TTC549 (cell line): ENCODE results near the gene FKBP8.

Source experiments
- FAIRE-seq: peaks from 2 replicates; lab custom pipeline; 2012; peaks lifted over from hg19 to GRCh38; lab: Jason Lieb, UNC

Gene FKBP8

DNA sequence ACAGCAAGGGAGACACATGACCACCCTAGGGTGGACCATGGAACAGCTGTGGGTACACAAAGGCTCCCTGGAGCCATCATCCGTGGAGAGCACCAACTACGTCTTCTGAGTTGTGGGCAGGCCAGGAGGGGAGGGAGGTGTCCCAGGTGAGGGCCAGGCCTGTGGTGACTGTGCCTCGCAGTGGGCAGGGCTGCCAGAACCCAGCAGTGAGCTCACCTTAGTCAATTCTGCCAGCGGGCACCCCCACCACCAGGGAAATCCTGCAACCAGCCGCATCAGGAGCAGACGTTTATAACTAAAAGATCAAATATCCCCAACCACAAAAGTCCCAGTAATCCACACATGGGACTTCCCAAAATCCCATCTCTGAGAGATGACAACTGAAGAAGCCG, 41.1 kb downstream of the FKBP8 start:
- no peak for FAIRE-seq

- FAIRE-seq = no peak
Observed at GRCh38 chr19:18501832-18502231, 41.5 kb downstream of the FKBP8 start.

GRCh38 chr19:18501351-18501750, 42.0 kb downstream of the FKBP8 start:
- FAIRE-seq = no peak

DNA sequence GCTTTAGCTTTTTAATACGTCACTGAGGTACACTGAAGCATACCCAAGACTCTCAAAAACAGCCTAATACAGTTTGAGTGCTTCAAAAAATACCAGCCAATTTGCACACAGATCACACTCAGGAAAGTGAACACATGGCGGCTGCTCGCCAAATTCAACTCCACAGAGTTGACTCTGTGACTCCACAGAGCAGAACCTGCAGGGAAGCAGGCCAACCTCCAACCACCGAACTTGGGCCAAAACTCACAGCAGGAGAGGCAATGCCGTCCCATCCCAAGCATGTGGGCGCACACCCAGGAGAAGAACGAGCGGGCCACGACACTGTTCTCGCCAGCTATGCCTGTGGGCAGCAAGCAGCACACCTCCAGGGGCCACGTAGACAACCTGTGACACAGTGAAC, 42.6 kb downstream of the FKBP8 start:
- FAIRE-seq = no peak

- FAIRE-seq = no peak
Observed at GRCh38 chr19:18500376-18500775, 43.0 kb downstream of the FKBP8 start.

- FAIRE-seq = no peak
Observed at GRCh38 chr19:18499055-18499775, 44.2 kb downstream of the FKBP8 start.

DNA sequence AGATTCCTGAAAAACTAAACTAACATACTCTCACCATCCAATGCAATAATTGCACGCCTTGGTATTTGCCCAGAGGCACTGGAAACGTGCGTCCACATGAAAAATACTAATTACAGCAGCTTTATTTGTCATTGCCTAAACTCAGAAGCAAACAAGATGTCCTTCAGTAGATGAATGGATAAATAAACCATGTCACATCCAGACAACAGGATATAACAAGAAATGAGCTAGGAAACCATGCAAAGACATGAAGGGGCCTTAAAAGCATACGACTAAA, 46.5 kb downstream of the FKBP8 start:
- FAIRE-seq = no peak

DNA sequence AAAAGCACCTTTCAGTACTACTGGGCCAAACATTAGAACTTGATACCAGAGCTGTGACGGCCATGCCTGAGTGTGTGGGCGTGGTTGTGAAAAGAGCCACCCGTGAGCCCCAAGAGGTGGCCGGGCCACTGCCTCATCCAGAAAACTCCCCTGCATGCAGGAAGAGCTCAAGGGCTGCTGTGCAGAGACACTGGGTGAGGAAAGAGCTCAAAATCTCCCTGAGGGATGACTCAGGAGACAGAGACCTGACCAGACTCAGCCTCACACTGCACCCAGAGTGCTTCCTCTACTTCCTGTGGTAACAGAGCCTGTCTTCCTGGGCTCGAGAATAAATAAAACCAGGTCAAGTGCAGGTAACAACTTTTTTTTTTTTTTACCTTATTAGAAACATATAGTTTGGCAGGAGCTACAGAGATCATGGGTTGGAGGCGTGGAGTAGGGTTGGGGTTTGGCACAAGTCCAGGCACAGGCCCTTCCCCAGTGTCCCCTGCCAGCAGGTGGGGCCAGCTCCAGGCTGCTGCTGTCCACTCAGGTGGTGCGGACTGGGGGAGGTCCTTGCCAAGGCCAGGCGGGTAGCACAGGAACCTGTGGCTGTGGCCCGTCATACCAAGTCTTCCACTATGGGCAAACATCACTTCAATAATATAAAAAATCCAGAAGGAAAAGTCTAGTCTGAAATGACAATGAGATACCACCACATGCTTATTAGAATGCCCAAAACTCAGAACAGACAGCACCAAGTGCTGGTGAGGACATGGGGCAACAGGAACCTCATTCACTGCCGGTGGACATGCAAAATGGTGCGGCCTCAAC, 47.0 kb downstream of the FKBP8 start:
- FAIRE-seq = no peak

DNA sequence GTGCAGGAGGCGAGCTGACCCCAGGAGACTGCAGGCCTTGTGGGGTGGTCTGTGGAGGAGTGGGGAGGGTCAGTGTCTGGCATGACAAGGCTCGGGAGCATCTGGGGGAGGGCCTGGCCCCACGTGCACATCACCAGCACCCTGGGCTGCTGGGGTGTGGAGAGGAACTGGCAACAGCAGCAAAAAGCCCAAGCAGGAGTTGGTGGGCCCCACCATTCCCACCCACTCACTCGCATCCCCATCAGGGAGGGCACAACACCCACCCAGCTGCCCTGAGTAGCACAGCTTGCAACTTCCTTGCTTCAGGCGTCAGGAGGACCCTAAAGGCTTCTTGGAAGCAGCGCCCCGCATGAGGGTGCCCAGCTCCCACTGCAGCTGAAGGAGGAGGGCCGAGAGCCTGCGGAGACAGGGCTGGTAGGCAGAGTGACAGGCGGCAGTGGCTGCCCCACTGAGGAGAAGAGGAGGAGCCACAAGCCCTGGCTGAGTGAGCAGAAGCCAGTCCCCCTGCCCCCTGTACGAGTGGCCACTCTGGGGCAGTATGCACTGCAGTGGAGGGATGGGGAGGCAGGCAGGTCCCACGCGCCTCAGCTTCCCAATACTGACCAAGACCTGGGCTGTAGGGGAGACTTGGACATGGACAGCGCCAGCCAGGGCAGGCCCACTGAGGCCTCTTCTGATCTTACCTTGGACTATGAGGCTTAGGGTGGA, 48.0 kb downstream of the FKBP8 start:
- FAIRE-seq = no peak

- no peak for FAIRE-seq
Observed at GRCh38 chr19:18494267-18494607, 49.1 kb downstream of the FKBP8 start.

DNA sequence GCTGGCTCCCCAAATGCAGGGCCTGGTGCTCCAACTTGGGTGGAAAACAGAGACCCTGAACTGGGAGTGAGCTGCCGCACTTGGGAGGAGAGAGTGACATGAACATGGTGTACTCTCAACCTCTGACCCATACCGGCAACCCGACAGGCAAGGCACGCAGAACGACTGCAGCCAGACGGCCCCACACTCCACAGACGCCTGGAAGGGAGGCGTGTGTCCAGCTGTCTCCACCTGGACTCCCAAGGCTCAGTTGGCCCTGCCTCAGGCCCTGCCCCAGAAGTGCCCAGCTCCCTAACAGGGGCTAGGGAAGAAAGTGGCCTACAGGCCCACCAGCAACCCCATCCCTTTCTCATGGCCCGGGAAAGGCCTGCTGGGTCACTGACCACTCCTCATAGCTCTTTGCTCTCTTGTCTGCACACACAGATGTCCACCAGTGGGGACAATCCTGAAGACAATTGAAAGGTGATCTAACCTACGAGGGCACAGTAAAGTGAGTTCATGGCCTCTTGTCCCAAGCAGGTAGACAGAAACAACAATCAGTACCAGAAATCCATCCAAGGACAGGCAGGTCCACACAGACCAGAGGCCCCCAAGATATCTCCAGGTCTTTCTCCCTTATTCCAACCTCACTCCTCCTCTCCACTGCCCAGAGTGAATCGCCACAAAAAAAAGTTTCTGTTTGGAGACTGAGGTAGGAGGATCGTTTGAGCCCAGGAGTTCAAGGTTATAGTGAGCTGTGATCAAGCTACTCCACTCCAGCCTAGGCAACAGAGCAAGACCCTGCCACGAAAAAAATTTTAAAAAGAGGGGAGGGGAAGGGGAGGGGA, 49.7 kb downstream of the FKBP8 start:
- no peak for FAIRE-seq

DNA sequence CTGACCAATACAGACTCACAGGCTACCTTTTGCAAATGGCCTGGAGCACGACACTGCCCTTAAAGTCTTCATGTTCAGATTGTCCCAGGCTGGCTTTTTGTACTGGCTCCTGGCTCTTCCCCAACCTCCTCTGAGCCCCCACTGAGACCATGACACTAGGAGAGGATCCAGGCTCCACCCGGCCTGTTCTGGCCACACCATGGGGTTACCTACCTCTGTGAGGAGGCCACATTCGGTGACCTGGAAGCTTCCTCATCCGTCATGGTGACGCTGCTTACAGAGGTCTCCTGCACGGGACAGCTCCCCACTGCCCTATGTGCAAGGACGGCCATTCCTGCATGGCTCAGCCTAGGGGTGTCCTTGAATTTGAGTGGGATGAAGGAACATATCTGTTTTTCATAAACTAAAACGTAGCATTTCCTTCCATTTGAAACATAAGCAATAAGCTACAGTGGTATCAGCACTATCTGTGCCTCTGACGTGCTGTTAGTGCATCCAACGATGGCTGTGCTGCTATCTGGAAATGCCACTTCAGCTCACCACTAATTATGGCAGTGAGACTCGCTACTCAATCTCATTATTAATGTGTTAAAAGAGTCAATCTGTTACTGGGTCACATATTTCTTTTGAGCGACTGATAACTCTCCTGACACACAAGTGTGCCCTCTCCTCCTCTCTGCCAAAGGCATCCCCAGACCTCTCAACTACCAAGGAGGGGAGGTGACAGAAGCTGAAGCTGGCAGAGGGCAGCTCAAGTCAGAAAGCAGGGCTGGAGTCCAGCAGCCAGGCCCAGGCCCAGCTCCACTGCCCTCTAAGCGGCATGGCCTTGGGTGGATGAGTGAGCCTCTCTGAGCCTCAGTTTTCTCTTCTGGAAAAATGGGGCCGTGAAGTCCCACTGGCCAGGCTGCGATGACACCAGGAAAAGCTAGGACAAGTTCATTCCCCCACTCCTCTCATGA, 51.1 kb downstream of the FKBP8 start:
- no peak for FAIRE-seq

DNA sequence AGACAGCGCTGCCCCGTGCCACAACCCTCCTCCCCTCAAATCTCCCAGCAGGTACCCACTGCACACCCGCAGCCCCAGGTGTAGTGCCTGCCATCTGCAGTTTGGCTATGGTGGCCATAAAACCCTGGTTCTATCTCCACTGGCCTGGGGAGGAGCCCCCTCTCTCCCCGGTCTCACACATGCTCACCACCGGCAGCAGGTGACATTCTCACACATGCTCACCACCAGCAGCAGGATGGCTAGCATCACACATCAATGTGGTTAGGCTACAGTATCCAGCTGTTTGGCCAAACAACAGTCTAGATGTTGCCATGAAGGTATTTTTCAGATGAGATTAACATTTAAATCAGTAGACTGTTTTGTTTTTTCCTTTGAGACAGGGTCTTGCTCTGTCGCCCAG, 52.6 kb downstream of the FKBP8 start:
- FAIRE-seq = no peak

GRCh38 chr19:18489627-18490184, 53.7 kb downstream of the FKBP8 start:
- no peak for FAIRE-seq

DNA sequence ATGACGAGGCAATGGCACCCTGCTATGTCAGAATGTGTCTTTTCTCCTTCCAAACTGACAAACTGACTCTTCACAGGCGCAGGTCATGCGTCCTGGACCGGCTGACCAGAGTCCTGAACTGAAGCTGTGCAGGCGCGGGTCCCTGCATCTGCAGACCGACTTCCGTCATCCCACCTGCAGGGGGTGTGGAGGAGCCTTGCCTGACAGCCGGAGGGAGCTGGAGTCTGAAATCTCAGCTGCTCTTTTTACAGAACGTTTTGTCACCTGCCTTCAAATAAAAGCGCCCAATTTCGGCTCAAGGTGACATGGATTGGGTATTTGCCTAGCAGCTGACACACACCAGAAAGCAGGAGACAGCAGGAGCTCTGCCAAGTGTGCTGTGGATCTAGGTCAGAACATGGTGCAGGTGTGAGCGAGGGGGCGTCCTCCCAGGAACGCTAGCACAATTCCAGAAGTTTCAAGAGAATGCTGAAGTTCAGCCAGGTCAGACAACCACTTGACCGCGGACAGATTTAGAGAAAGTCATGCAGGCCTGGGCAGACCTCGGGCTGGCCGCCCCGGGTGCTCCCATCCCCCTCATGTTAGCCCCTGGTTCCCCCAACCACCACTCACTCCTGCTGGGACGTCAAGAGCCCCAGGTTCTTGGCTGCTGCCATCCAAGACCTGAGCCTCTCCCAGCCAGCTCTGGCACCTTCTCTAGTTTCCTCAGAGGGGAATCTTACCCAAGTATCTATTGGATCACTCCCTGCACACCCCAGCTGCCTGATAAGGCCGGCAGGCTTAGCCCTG, 54.3 kb downstream of the FKBP8 start:
- FAIRE-seq = no peak

- FAIRE-seq = no peak
Observed at GRCh38 chr19:18488403-18488723, 55.0 kb downstream of the FKBP8 start.

DNA sequence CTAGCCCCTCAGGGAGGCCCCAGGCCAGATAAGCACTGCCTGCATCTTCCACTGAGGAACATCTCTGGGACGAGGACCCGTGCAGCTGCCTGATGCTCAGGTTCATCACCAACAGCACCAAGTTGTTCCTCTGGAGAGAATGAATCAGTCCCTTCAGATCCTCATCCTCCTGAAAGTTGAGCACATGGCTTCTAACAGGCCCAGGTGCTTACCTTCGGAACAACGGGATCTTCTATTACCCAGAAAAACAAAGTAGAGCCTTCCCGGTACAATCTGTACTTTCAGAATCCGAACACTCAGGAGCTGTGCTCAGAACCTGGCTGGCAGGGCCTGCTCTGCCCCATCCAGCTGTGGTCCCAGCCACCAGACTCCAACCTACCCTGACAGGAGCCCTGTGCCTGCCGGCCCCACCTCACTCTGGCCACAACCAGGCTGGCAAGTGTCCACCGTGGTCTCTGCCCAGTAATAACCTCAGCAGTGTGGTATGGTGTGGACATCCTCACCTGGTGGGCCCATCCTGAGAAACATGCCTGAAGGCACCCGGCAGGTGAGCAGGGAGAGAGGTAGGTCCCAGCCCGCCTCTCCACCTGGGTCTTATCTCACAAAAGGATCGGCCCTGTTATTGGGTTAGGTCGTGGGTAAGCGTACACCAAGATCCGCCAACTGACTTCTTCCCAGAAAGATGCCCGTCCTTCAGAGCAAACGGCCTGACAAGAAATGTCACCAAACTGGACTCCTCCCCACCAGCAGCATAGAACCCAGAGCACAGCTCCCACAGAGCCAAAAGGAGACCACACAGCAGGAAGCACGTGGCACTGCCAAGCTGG, 55.6 kb downstream of the FKBP8 start:
- no peak for FAIRE-seq

DNA sequence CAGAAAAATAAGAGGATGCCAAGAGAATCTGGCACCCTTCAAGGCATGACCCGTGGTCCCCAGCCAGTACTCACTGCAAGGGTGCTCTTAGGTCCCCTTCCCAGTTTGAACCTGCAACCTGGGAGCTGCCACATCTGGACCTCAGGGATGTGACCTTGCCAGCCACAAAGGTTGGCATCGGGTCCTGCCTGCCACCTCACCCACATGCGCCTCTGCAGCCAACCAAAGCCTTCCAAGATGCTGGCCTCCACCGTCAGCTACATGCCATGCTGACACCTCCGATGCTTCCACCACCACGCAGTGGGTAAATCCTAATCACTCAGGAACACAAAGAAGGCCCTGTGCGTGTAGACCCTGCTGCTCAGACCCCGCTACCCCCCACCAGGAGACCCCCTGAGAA, 56.6 kb downstream of the FKBP8 start:
- no peak for FAIRE-seq

DNA sequence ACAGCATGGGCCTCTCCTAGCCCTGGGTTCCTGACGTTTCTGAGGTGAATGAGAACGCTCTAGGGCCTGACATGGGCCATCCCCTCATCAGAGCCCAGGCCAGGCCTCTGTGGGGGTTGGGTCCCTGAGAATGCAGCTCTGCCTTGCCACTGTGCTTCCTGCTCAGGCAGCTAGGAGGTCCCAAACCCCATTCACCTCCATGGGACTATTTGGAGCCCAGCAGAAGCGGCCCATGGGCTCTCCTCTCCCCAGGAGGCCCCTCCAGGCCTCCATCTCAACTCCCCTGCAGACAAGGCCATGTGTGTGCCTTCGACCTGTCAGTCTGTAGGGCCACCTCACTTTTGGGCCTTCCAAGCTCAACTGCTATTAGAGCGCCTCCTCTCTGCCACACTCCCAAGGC, 58.4 kb downstream of the FKBP8 start:
- no peak for FAIRE-seq
